GM19438 (cell line): ENCODE measurements around the gene SIPA1L2.

Source experiments
- ATAC-seq: cut with Tn5 transposase; IDR thresholded peaks from one replicate; pipeline ENCODE4 v1.9.1; 2021; ENCODE audit warnings: low read depth; ENCODE audit not compliant: unreplicated experiment

The SIPA1L2 gene

DNA sequence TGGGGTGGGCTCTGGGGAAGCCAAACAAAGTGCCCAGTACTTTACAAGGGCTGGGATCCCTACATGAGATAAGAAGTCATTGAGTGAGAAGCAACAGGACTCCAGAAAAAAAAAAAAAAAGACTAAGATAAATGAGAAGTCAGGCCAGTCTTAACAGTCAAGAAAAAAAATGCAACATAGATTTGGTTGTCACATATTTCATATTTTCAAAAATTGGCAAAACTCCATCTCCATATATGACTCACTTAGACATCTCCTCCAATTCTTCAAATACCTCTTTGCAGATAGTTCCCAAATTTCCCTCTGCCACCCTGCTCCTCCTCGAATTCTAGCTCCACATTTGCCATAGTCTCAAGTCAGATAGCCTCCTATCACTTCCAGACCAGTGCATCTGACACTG, 20.9 kb upstream of the SIPA1L2 start:
- ATAC-seq, result no peak

DNA sequence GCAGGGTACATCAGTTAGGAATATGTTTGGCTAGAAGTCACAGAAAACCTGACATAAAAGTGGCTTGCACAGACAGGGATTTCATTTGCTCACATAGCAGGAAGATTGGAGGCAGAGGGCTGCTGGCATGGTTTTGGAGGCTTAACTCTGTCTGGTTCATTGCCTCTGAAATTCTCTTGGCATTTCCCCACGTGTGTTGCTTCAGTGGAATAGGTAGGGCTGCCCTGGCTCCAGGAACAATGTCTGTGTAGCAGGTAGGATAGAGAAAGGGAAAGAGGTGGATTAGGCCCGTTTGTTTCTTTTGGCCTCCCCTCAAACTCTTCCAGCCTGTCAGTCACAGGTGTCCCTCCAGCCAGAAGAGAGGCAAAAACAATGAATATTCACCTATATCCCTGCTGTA, 20.5 kb upstream of the SIPA1L2 start:
- ATAC-seq, result no peak

DNA sequence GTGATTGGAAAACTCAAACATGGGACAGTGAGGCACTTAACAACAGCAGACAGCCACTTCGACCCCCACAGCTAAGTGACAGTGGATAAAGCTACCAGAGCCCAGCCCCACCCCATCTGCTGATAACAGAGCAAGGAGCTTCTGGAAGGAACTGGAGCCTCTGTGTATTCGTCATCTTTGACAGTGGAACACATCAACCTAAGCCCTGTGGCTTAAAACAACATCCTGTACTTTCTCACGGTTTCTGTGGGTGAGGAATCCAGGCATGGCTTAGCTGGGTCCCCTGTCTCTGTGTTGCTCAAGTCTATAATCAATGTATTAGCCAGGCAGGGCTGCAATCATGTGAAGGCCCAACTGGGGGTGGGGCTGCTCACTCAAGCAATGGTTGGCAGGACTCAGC, 18.4 kb upstream of the SIPA1L2 start:
- ATAC-seq, result no peak

DNA sequence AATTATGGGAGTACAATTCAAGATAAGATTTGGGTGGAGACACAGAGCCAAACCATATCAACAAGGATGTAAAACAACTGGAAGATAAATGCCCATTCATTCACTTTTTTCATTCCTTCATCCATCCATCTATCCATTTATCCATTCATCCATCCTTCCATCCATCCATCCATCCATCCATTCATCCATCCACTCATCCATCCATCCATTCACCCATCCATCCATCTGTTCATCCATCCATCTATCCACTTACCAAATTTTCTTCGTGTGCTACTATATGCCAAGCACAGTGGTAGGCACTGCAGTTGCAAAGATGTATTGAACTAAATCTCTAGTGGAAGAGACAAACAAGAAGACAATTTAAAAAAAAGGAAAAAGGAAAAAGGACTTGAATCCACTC, 14.3 kb upstream of the SIPA1L2 start:
- no peak for ATAC-seq

DNA sequence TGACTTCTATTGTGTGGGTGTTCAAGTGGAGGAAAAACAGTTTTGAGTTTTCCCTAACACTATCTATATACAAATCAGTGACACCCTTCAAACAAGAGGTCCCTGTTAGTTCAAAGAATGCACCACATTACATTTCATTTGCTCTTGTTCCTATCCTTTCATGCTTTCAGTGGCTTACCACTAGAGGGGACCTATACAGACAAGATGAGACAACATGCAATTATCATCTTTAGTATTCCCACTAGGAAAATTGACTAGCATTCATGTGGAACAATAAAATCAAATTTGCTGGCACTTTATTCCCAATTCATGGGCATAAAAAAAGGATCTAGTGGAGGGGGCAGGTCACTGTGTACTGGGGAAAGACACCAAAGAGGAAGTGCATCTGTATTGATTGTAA, 13.3 kb upstream of the SIPA1L2 start:
- no peak for ATAC-seq

DNA sequence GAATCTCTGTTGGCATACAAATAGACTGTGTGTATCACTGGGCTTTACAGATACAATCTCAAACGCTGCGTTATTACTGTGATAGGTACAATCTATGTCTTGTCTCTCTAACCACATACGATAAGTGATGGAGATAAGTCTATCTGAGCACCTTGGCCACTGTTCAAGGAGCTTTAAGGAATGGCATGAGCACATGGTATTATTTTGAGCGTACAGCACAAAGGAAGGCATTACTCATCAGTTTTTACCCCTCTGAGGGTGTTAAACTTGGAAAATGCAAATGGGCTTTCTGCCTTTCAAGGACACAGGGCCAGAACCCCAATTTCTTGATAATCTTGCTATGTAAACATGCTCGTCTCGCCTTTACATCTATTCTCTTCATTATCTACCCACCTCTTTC, 11.6 kb upstream of the SIPA1L2 start:
- no peak for ATAC-seq

DNA sequence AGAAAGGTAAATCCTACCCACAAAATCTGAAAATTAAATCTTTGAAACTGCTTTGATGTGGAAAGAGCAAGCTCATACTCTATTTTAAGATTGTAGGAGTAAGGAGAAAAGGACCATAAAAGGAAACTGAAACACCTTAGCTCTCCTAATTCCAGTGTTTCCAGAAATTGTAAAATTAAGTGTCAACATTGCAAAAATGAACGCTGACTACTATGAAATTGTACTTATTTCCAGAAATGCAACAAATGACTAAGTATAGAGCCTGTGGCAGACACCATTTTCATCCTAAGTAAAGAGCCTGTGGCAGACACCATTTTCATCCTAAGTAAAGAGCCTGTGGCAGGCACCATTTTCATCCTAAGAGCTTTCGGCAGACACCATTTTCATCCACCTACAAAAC, 6.9 kb upstream of the SIPA1L2 start:
- no peak for ATAC-seq

DNA sequence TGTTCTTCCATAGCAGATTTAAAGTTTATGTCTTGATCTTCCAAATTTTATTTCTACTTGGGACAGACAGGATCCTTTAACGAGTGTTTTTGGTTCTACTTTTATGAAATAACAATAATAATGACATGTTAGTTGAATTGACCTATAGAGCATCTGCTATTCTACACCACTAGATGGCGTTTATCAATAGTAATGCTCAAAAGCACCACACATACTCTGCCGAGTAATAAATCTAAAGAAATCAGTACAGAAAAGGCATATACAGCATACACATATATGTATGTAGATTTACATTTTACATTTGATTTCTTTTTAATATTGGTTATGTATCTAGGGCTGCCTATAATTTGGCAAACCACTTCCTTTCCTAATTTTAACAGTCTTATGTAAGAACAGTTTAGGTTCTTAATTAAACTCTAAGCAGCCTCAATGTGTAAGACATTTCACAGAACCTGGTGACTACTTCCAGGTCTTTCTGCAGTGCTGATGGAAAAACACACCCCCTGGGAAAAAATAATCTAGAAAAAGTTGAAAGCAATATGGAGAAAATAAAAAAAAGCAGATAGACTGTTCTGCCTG, 5.9 kb upstream of the SIPA1L2 start:
- no peak for ATAC-seq

DNA sequence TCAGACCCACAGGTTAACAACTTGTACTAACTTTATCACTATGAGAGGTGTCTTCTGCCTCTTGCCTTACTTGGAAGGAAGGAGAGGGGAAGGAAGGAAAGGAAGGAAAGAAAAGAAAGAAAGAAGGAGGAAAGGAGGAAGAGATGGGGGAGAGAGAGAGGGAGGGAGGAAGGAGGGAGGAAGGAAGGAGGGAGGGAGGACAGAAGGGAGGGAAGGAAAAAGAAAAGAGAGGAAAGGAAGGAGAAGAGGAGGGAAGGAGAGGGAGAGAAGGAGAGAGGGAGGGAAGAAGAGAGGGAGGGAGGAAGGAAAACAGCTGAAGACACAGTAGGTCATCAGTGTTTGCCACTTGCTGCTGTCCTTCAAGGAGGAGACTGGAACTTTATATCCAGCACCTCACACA, 5.3 kb upstream of the SIPA1L2 start:
- no peak for ATAC-seq

DNA sequence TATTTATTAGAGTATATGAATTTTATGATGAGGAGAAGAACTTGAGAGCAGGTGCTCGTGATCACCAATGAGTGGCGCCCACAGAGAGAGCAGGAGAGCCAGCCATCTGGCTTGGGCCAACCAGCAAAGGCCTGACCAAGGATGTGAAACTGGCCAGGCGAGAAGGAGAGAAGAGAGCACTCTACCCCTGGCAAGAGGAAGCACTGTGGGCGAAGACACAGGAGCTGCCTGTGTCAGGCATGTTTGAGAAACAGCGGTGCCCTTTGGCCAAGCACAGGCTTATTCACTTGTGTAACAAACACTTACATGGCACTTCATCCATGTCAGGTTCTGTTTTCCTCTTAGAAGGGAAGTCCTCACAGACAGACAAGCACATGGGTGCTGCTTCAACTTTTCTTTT, 4.2 kb upstream of the SIPA1L2 start:
- no peak for ATAC-seq

DNA sequence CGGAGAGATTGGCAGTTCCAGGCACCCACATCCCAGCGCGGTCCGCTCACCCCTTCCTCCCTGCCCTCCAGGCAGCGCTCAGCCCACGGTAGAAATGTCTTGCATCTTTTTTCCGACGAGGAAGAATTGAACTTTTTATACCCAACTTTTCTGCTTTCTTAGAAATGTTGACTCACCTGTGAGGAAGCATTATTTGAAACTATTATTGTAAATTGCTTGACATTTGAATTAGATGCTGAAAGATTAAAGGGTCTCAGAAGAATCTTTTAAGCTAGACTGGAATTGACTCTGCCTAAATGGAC, 912 bp upstream of the SIPA1L2 start:
- no peak for ATAC-seq

DNA sequence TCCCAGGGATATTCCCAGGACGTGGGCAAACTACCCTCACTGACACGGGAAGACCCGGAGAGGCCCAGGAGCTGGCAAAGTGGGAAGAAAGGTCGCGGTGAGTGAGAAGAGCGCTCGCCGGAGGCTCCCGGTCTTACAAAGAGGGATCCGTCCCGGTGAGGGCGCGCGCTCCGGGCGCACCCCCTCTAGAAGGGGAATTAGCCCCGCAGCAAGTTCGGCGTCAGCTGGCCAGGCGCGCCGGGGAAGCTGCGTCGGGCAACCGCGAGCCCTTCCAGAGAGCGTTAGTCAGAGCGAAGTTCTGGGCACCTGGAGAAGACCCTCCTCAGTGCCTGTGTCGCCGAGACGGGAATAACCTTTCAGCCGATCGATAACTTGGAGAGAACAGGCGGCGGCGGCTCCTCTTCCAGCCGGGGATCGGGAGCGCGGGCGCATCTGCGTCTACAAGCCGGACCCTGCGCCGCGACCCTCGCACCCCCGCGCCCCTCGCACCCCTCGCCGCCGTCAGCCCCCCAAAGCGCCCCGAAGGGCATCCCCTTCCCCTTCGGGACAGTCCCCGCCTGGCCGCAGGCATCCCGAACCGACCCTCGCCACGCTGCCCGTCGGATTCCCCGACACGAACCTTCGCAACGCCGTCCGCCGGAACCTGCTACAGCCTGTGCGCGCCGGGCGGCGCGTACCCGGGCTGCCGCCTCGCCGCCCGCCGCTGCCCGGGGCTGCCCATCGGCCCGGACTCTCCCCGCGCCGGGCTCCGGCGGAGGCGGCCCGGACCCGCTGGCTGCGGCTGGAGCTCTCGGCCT, 485 bp downstream of the SIPA1L2 start:
- ATAC-seq, result peak; percentile 38

DNA sequence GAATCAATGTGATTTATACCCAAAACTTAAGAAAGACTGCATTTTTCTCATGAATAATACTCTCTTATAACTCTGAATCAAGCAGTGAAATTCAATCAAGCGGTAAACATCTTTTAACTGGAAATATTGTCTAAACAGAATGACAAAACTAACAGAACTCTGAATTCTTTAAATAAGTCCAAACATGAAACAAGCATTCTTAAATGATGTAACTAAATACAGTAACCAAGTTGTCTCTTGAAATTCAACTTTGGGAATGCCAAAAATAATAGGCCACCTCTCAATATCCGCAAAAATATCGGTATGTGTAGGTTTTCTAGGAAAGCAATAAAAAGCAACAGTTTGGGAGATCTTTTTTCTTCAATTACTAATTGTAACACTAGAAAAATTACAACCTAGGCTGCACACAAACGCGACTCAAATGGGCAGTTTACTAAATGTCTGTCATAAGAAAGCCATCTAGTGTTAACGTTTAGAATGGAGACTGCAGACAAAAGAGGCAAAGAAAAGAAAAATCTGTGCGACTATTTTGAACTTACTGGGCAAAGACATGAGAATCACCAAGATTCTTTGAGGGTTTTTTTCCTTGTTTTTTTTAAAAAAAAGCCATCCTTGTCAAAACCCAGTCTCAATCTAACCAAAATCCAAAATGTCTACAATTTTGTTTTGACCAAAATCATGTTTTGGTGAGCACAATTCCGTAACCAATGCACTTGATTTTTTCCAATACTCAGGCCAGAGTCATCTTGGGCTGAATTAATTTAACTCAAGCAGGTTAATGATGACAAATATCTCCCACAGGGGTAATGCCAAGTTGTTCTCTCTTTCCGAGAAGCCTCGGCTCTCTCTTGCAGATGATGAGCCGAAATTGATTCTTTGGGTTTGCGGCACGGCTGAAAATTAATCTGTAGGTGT, 1.3 kb downstream of the SIPA1L2 start:
- ATAC-seq, result no peak

DNA sequence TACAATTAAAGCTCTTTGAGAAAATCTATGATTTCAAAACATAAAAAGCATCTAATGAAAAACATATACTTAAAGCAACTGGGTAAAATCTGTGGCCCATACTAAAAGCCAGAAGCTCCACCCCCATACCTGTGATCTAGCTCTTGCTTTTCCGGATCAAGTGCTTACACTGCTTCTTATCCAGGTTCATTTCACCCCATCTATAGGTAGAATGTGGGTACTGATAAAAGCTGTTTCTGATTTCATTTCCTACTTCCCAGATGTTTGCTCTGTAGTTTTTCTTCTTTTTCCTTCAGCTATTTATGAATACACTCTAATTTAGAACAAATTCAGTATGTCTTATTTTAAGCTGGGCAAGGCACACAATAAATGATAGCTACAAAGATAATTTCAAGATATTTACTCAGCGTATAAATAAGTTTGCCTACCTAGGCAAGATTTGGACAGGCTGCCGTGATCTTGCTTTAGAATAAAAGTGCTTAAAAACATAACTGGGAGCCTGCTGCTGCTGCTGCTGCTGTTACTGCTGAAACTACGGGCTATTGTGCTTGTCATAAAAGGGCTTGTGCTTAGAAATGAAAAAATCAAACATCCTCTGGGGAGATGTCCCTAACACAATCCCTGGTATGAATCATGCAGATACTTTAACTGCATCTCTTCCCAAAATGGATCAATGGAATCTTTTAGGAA, 2.1 kb downstream of the SIPA1L2 start:
- ATAC-seq, result peak; percentile 28

DNA sequence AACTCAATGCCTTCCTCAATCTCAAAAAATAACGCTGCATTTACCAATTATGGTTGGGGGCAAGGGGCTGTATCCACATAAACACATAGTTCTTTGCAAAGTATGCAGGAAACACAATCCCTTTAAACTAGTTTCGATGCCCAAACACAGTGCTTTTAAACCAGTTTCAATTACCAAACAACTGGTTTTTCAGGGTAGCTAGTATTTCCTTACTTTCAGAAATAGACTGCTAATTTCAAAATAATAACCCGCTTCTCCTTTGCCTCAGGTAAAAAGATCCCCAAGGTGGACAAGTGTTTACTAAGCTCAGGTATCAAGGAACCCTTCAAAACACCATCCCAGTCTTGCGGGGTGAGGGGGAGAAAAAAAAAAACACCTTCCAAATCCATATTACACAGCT, 2.8 kb downstream of the SIPA1L2 start:
- no peak for ATAC-seq

DNA sequence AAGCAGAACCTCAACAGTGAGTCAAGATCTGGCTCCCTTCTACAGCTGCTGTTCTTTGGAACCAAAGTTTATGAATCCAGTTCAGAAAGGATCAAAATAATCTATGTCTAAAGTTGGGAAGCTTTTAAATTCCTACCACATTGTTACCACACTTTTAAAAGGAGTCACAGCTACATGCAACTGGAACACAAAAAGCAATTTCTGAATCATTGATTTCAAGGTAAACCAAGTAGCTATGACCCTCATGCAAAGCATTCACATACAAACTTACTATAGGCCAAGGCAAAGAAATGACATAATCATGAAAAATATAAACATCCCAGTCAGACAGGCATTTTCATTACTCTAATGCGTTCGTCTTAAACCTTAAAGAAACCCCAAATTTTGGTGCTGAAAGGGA, 3.5 kb downstream of the SIPA1L2 start:
- ATAC-seq, result no peak

DNA sequence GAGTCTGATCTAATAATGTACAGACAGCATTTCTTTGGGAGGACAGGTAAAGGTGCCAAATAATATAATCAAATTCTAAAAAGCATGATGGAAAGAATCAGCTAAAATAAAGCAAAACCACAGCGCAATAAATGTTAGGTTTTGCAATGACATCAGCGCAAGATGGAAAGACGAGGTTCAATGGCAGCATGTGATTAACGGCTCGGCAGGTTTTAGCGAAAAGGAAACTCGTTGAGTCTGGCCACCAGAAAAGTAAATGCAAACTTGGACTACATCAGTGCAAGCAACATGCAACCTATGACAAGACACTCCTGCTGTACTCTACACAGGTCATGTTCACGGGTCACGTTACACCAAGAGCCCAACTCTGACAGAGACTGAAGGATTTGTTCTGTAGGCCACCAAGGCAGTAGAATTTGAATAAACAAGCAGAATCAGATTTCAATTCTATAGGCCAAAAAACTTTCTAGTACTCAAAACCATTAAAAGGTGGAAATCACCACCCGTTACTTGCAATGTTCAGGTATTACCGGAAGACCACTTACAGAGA, 4.5 kb downstream of the SIPA1L2 start:
- ATAC-seq, result no peak

DNA sequence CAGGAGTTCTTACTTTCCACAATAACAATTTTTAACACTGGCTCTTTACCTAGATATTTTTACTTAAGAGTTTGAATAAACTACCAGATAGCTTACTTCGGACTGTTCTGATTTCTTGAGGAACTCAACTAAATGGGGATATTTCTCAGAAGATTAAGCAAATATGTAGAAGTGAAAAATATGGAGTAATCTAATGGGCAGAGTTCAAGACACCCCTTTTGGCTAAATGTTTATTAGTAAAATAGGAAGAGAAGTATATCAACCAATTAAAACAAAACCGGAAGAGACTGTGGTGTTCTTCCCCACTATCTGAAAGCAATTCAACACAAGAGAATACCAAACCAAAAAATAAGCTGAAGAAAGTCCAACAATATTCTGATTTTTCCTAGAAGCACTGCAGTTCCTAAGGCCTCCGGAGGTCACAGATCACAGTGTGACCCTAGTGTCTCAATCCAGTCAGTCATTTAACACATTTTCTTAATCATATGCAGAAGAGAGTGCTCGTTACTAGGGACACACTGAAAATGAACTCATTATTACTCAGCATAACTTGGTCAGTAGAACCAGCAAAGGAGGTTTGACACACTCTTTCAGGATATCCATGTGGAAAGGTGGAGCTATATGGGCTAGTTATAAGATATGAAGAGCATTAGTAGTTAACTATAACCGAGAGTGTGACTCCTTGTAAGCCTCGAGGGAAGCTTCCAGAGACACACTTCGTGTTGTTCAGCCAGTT, 5.2 kb downstream of the SIPA1L2 start:
- ATAC-seq, result no peak

DNA sequence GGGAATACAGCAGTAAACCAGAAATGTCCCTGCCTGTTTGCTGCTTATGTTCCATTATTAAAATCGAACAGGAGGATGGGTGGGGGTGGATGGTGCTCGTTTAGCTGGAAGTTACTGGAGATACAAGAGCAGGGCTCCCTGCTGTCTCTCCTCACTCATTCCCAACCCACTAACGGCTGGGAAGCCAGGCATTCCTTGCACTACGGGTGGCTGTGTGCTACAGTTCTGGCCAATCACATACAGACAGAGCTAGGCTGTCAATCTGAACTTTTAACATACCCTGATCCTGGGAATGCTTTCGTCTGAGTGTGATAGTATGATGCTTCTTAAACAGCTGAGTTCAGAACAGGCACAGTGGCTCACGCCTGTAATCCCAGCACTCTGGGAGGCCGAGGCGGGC, 7.0 kb downstream of the SIPA1L2 start:
- ATAC-seq, result no peak

DNA sequence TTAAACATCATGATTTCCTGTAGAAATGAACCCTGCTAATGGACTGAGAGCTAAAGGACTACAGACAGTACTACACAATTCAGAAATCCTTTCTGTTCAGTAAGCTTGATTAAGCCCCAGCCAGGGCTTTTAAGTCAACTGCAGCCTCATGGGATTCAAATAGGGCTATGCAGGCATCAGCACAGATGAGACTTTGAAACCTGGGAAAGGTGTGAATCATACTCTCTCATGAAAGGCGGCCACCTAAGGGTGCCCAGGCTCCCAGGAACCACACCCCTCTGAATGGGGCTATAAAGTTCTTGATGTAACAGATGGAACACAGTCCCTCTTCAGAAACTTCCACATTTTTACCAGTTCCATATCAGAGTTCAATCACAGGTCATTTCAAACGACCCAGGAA, 7.6 kb downstream of the SIPA1L2 start:
- no peak for ATAC-seq
